Neutrophil (primary cell): ENCODE measurements around the gene PRKG1.

ENCODE experiments used
- H3K27ac ChIP-seq: fragments of 200-600 bp; sonication (generic); 2 replicates; pipeline ENCODE4 v1.5.1; 2016; ENCODE audit warnings: mild to moderate bottlenecking, moderate library complexity
- H3K27me3 ChIP-seq: fragments of 200-600 bp; sonication (generic); 2 replicates; pipeline ENCODE4 v1.6.0; 2016; ENCODE audit warnings: mild to moderate bottlenecking
- H3K36me3 ChIP-seq: fragments of 200-600 bp; sonication (generic); 2 replicates; pipeline ENCODE4 v1.5.1; 2017
- H3K4me1 ChIP-seq, 2 experiments: fragments of 200-600 bp in 1 of 2; sonication (generic) in 1 of 2; 1 replicate in 1 of 2; 2 replicates in 1 of 2; pipeline versions ENCODE4 v1.5.1 to v1.6.1; 2013 to 2016; ENCODE audit warnings: low read depth in 1 of 2, low read length in 1 of 2, mild to moderate bottlenecking in 1 of 2, moderate library complexity in 1 of 2; ENCODE audit not compliant: control insufficient read depth in 1 of 2, insufficient read depth in 1 of 2
- H3K4me3 ChIP-seq, 2 experiments: fragments of 200-600 bp in 1 of 2; sonication (generic) in 1 of 2; 1 replicate in 1 of 2; 2 replicates in 1 of 2; pipeline ENCODE4 v1.5.1; 2013 to 2016; ENCODE audit warnings: low read depth in 1 of 2, low read length in 1 of 2, mild to moderate bottlenecking in 1 of 2, moderate library complexity in 1 of 2
- H3K9me3 ChIP-seq: fragments of 200-600 bp; sonication (generic); 2 replicates; pipeline ENCODE4 v1.5.1; 2016
- TF ChIP-seq, protein P1 (sequence below): fragments of 200-600 bp; sonication (generic); IDR thresholded peaks from 2 replicates; pipeline ENCODE4 v1.5.1; 2016; ENCODE audit warnings: antibody characterized with exemption

The PRKG1 gene

DNA sequence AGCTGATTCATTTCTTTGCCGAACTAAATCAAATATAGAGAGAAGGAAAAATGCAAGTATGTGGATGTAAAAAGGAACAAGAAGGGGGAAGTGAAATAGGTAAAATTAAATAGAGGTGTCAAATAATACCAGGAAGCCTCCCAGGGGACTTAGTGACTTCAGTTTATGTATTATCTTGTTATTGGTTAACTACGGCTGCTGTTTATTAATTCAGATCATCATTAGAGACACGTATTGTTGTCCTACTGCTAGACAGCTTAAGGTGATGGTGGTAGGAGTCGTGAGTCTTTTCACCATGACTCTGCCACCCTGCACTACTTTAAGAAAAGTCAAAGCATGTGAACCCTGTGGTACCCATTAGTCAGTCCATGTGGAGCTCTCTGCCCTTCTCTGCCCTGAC lies 289.1 kb downstream of the PRKG1 start:
- Histone ChIP-seq H3K27me3 (no peaks in the 10 kb centered on the region), H3K9me3 (no peaks in the 10 kb centered on the region), H3K27ac (no peak overlapping the region), H3K4me3 (no peak overlapping the region), H3K36me3 (no peaks in the 10 kb centered on the region), H3K4me1 (no peaks in the 10 kb centered on the region)
- TF ChIP-seq, protein P1, sequence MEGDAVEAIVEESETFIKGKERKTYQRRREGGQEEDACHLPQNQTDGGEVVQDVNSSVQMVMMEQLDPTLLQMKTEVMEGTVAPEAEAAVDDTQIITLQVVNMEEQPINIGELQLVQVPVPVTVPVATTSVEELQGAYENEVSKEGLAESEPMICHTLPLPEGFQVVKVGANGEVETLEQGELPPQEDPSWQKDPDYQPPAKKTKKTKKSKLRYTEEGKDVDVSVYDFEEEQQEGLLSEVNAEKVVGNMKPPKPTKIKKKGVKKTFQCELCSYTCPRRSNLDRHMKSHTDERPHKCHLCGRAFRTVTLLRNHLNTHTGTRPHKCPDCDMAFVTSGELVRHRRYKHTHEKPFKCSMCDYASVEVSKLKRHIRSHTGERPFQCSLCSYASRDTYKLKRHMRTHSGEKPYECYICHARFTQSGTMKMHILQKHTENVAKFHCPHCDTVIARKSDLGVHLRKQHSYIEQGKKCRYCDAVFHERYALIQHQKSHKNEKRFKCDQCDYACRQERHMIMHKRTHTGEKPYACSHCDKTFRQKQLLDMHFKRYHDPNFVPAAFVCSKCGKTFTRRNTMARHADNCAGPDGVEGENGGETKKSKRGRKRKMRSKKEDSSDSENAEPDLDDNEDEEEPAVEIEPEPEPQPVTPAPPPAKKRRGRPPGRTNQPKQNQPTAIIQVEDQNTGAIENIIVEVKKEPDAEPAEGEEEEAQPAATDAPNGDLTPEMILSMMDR: no peak

DNA sequence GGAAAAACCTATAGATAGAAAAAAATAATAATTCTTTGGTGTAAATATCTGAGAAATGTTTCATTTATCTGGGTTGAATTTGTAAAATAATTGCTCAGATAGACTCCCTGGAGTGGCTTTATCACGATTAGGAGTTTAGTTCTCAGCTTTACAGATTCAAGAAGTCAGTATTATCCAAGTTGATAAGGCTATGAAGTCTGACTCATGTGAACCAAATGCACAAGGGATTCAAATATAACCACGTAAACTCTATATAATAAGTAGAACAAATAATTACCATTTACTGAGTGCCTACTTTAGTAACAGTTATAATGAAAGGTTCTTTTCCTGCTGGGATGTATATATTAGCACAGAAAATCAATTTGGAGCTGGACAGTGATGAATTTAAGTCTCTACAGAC lies 290.4 kb downstream of the PRKG1 start:
- Histone ChIP-seq H3K9me3 (no peaks in the 10 kb centered on the region), H3K4me3 (no peak overlapping the region), H3K27ac (no peak overlapping the region), H3K4me1 (no peaks in the 10 kb centered on the region), H3K36me3 (no peaks in the 10 kb centered on the region), H3K27me3 (no peaks in the 10 kb centered on the region)
- TF ChIP-seq, protein P1: no peak

DNA sequence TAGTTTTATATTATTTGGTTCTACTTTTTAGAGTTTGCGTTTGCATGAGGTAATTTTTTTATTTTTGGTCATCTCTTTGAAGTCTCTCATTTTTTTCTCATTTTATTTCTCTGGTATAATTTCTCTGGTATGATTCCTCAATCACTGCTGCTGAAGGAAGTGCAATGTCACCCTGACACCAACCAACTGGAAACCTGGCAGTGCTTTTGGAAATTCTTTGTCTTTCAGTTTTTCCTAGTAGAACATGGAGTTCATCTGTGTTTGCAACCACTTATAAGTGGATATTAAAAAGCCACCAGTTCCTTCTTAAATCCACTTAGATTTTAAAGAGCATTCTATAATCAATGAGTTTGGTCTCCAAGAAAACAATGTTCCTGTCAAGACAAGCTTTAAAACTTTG lies 291.8 kb downstream of the PRKG1 start:
- Histone ChIP-seq H3K27ac (no peak overlapping the region), H3K36me3 (no peaks in the 10 kb centered on the region), H3K4me1 (no peaks in the 10 kb centered on the region), H3K27me3 (no peaks in the 10 kb centered on the region), H3K4me3 (no peak overlapping the region), H3K9me3 (no peaks in the 10 kb centered on the region)
- TF ChIP-seq, protein P1: no peak

DNA sequence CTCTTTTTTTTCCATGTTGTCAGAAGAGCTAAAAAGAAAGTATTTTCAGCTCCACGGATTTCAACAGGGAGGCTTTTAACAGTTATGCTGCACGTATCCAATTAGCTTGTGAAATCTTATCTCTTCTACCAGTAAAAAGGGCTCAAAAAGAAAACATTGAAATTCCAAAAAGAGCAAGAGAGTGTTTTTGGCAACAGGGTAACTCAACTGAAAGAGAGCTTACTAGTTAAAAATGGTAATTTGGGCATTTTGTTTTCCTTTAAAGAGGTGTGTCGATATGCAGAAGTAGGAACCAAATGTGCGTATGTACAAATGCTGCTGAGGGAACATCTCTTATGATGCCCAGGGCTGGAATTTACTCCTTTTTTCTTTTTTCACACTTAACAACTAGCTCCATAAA lies 292.8 kb downstream of the PRKG1 start:
- Histone ChIP-seq H3K27me3 (no peaks in the 10 kb centered on the region), H3K9me3 (no peaks in the 10 kb centered on the region), H3K27ac (no peak overlapping the region), H3K36me3 (no peaks in the 10 kb centered on the region), H3K4me1 (no peaks in the 10 kb centered on the region), H3K4me3 (no peak overlapping the region)
- TF ChIP-seq, protein P1: no peak

DNA sequence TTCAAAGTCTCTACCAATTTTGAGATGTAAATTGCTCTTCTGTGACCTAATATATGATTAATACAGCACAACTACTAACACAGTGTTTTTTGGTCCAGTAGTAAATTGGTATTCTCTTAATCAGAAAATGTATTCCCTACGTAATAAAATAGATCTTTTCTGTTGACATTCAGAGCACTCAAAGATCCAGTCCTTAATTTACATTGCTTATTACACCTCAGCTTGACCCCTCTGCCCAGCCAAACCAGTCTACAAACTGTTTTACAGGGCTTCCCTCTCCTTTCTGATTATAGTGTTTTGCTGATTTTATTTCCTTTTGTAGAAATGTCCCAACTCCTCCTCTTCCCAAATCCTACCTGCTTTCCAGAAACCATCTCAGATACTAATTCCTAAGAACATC lies 293.4 kb downstream of the PRKG1 start:
- no peaks in the 10 kb centered on the region for H3K4me1 ChIP-seq
- no peaks in the 10 kb centered on the region for H3K27me3 ChIP-seq
- no peaks in the 10 kb centered on the region for H3K9me3 ChIP-seq
- TF ChIP-seq, protein P1: no peak
- no peaks in the 10 kb centered on the region for H3K36me3 ChIP-seq
- no peak overlapping the region for H3K27ac ChIP-seq
- no peak overlapping the region for H3K4me3 ChIP-seq

DNA sequence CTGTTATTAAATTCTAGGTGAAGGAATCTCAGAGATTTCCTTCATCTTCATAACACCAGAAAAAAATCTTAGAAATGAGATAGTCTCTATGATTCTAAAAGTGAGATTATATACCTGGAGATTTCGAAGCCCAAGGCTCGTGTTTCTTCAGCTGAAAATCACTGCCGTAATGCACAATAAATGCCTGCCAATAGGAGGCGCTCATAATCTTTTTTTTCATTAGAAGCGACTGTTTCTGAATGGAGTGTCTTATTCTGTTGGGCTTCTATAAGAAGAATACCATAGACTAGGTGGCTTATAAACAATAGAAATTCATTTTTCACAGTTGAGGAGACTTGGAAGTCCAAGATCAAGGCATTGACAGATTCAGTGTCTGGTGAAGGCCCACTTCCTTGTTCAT lies 294.7 kb downstream of the PRKG1 start:
- H3K4me1 ChIP-seq: no peaks in the 10 kb centered on the region
- H3K9me3 ChIP-seq: no peaks in the 10 kb centered on the region
- no peak overlapping the region for H3K27ac ChIP-seq
- no peaks in the 10 kb centered on the region for H3K36me3 ChIP-seq
- TF ChIP-seq, protein P1: no peak
- H3K27me3 ChIP-seq: no peaks in the 10 kb centered on the region
- no peak overlapping the region for H3K4me3 ChIP-seq
